ENCODE data around the gene MYO1D.
"Not testable (repeated sequence)": the region's sequence is repeated elsewhere in the genome, so short reads cannot be mapped to it uniquely, and the experiment has no call there.

The MYO1D gene

GRCh38 chr17:32854207-32854606, 22.7 kb downstream of the MYO1D start:
- DNase-seq = no peak

DNA sequence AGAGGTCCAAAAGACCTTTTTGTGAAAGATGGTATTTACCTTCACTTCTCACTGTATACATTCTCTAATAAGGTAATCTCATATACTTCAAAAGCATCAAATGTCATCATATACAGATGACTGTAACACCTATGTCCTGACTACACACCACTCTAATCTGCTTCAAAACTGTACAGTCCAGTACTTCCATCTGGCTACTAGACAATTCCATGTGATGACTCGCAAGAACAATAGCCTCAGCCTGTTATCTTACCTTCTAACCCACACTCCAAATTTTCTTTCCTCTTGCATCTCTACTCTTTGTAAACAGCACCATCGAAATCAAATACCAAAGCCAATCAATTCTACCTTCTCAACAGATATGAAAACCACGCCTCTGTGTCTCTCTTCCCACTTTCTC, 24.1 kb downstream of the MYO1D start:
- no peak for DNase-seq

GRCh38 chr17:32849879-32850278, 27.0 kb downstream of the MYO1D start:
- DNase-seq = no peak

DNA sequence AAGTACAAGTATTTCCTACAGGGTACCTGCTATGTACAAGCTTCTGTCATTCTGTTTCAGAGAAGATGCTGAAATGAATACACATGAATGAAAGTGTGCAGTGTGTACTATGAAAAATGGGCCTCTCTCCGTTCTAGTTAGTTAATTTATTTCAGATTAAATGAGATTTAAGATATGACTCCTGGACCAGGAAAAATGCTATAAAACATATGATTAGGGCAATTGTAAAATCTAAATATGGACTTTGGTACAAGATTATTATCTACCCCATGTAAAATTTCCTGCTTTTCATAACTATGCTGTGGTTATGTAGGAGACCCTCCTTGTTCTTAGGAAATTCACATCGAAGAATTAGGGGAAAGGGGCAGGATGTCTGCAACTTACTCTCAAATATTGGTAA, 28.9 kb downstream of the MYO1D start:
- DNase-seq = no peak

GRCh38 chr17:32846143-32846542, 30.8 kb downstream of the MYO1D start:
- no peak for DNase-seq

- DNase-seq = no peak
These were observed 36.7 kb downstream of the MYO1D start for GRCh38 chr17:32840241-32840640.

GRCh38 chr17:32836527-32836926, 40.4 kb downstream of the MYO1D start:
- no peak for DNase-seq

DNA sequence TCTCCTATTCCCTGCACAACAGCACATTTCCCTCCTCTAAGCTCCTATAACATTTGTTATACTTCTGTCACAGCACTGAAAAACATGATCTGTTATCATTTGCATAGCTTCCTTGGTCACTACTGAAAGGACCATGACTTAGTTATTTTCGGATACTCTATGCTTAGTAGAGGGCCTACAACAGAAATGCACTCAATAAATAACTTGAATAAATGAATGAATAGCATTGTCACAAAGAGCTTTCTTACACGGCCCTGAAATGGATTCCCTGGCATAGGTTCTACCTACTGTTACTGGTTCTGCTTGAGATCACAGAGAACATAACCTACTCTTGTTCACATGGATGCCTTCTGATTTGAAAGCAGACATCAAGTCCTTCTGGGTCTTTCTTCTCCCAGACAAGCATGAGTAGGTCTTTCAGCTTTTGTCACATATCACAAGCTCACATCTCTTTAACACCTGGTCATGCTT, 41.6 kb downstream of the MYO1D start:
- DNase-seq = no peak

GRCh38 chr17:32834104-32834503, 42.8 kb downstream of the MYO1D start:
- no peak for DNase-seq

GRCh38 chr17:32833526-32833925, 43.4 kb downstream of the MYO1D start:
- DNase-seq = no peak

DNA sequence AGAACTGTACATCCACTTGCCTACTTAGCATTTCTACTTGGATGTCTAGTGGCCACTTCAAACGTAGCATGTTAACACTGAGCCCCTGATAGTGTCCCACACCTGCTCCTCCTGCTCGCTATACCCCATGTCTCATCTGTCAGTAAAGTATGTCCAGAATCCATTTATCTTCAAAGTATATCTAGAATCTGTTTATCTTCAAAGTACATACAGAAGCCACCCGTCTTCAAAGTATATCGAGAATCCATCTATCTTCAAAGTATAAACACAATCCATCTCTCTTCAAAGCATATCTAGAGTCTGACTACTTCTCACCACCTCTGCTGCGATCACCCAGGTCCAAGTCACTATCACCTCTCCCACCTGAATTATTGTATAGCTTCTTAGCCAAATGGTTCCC, 43.8 kb downstream of the MYO1D start:
- no peak for DNase-seq

GRCh38 chr17:32831627-32832243, 45.2 kb downstream of the MYO1D start:
- DNase-seq = no peak

DNA sequence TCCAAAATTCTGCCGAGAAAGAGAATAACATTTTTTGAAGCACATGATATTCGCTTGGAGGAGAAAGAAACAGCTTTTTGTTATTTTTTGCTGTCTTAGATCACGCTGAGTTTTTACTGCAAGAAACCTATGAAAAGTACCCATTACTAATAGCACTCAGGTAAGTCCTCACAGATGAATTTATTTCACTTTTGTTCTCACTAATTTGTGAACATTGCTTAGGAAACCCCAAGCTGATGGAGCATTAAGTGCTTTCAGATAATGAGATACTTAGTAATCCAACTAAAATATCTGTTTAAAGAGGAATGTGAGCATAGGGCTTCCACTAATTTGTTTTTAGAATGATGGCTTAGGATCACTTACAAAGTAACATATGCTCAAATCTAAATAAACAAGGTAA, 45.7 kb downstream of the MYO1D start:
- DNase-seq = no peak

DNA sequence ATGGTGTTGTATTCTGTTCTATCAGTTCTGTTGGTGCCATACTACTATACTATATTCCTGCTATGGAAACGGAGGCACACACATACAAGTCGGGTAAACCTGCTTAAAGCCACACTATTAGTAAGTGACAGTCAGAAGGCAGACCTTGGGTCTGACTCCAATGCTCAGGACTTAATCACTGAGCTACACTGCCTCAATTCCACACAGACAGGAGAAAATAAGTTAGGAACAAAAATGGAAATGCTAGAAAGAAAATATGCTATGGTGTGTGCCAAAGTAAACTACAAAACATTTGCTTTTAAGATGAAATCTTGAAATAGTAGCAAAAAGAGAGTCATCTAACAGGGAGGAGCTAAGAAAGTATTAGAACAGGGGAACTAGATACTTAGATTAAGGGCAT, 48.1 kb downstream of the MYO1D start:
- DNase-seq = no peak

DNA sequence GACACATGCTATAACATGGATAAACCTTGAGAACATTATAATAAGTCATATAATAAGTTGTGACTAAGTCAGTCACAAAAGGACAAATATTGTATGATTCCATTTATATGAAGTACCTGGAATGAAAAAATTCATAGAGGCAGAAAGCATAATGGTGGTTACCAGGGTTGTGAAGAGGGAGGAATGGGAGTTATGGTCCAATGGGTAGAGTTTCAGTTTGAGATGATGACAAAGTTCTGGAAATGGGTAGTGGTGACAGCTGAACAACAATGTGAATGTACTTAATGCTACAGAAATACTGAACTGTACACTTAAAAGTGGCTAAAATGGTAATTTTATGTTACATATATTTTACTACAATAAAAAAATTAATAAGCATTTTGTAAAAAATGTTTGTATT, 49.7 kb downstream of the MYO1D start:
- DNase-seq = no peak

DNA sequence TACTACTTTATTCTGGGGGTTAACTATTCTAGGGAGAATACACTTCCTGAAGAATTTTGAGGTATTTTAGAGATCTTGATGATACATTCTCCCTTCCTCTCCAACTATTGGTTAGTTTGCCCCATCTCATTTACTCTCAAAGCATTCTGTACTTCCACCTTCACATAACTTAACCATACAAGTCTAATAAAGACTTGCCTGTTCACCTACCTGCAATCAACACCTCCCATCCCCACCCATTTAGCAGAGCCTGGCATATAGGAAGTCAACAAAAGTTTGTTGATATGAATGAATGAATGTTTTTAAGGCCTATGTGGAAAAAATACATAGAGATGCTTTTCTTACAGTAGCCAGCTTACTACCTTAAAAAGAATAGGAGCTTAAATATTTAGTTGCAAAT, 50.8 kb downstream of the MYO1D start:
- DNase-seq = no peak

DNA sequence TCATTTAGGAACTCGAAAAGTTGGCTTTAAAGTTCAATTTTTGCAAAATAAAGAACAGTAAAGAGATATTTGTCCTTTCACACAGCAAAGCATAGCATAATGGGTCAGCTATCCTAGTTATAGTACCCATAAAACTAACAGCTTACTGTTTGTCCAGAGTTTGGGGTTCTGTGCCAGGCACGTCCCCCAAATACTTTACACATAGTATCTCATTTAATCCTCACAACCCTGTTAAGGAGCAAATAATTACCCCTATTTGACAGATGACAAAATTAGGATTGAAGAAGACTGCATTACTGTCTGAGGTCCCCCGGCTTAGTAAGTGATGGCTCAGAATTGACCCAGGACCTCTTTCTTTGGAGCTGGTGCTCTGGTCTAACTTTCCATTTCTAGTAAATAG, 52.6 kb downstream of the MYO1D start:
- DNase-seq = no peak

- DNase-seq = no peak
These were observed 53.9 kb downstream of the MYO1D start for GRCh38 chr17:32822996-32823395.

GRCh38 chr17:32821987-32822934, 54.7 kb downstream of the MYO1D start:
- not testable (repeated sequence) for DNase-seq

GRCh38 chr17:32820440-32820839, 56.5 kb downstream of the MYO1D start:
- no peak for DNase-seq

DNA sequence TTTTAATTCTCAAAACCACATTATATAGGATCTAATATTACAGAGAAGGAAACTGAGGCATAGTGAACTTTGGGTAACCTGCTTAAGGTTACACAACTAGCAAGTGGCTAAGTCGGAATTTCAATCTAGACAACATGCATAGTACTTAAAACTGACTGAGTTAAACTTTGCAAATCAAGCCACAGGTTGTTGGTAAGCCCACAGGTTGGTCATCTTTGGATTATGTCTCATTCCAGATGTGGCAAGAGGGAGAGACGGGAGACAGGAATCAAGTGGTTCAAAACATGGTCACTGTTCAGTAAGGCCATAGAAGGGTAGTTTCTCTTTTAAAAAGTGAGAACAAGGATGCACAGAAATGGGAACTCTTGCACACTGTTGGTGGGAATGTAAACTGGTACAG, 57.1 kb downstream of the MYO1D start:
- no peak for DNase-seq

GRCh38 chr17:32819035-32819434, 57.9 kb downstream of the MYO1D start:
- no peak for DNase-seq

DNA sequence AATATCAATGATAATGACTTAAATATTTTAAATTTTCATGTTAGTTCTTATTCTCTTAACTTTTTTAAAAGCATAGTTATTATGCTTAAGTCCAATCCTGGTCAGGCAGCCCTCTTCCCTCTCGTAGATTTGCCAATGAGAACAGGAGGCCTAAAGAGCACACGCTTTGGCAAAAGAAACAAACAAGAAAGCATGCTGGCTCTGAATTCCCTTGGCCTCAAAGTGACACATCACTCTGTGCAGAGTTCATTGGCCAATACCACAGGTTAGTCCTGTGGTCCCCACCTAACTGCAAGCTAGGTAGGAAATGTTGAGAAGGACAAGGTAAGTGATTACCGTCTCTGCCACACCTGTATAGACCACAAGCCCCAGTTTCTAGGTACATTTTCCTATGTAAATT, 61.5 kb downstream of the MYO1D start:
- DNase-seq = no peak

GRCh38 chr17:32814836-32815235, 62.1 kb downstream of the MYO1D start:
- DNase-seq = no peak

All from GOT3 (cell line).